Keratinocyte (primary cell): ENCODE data around the gene KCNJ3.

Experiments
- EZH2 ChIP-seq: IDR thresholded peaks from one replicate; pipeline ENCODE4 v1.6.1; 2012; ENCODE audit warnings: inconsistent platforms, mild to moderate bottlenecking, low read length, moderate library complexity
- TF ChIP-seq, protein P1 (sequence below), 3 experiments: IDR thresholded peaks in 1 of 3; conservative IDR thresholded peaks in 1 of 3; optimal IDR thresholded peaks in 1 of 3; 2 replicates in 2 of 3; 3 replicates in 1 of 3; pipeline versions ENCODE3 to v1.5.1; 2011; ENCODE audit warnings: low read length in 3 of 3, mild to moderate bottlenecking in 3 of 3, moderate library complexity in 2 of 3, control low read depth in 1 of 3, inconsistent platforms in 1 of 3; ENCODE audit not compliant: insufficient read depth in 2 of 3; ENCODE audit errors: extremely low read depth in 1 of 3

DNA sequence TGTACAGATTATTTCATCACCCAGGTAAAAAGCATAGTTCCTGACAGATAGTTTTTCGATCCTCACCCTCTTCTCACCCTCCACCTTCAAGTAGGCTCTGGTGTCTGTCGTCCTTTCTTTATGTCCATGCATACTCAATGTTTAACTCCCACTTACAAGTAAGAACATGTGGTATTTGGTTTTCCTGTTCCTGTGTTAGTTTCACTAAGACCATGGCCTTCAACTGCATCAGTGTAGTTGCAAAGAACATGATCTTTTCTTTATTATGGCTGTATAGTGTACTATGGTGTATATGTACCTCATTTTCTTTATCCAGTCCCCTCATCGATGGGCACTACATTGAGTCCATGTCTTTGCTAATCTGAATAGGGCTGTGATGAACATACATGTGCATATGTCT lies 184.2 kb downstream of the KCNJ3 start:
- TF ChIP-seq, protein P1, sequence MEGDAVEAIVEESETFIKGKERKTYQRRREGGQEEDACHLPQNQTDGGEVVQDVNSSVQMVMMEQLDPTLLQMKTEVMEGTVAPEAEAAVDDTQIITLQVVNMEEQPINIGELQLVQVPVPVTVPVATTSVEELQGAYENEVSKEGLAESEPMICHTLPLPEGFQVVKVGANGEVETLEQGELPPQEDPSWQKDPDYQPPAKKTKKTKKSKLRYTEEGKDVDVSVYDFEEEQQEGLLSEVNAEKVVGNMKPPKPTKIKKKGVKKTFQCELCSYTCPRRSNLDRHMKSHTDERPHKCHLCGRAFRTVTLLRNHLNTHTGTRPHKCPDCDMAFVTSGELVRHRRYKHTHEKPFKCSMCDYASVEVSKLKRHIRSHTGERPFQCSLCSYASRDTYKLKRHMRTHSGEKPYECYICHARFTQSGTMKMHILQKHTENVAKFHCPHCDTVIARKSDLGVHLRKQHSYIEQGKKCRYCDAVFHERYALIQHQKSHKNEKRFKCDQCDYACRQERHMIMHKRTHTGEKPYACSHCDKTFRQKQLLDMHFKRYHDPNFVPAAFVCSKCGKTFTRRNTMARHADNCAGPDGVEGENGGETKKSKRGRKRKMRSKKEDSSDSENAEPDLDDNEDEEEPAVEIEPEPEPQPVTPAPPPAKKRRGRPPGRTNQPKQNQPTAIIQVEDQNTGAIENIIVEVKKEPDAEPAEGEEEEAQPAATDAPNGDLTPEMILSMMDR (optimal IDR thresholded peaks at IDR 0.05 in 1 of 3, IDR thresholded peaks at IDR 0.05 in 1 of 3, conservative IDR thresholded peaks at IDR 0.05 in 1 of 3; ENCODE audit: extremely low read depth in 1 of 3, insufficient read depth in 2 of 3, low read length in 3 of 3) = no peak
- no peak for TF ChIP-seq EZH2
